Adrenal gland (tissue), 5 donors: ENCODE measurements around the gene AKT1S1.

Source experiments
- CTCF ChIP-seq, 6 experiments: fragments of 450-650 bp in 4 of 6; fragments of 200-600 bp in 2 of 6; sonication (generic) in 1 of 6; IDR thresholded peaks; 1 replicate in 5 of 6; 2 replicates in 1 of 6; pipeline versions ENCODE4 v1.5.1 to v1.8.0; 2016 to 2021; ENCODE audit warnings: antibody characterized with exemption in 6 of 6, mild to moderate bottlenecking in 2 of 6, moderate library complexity in 1 of 6
- POLR2A ChIP-seq, 2 donors: fragments of 450-650 bp; IDR thresholded peaks; one replicate each; pipeline ENCODE4 v1.6.1; 2017; ENCODE audit warnings: antibody characterized with exemption in 2 of 2, mild to moderate bottlenecking in 2 of 2, moderate library complexity in 1 of 2
- donor health status: DM: no; HTN: no; CAD: no.

- TF ChIP-seq CTCF (IDR thresholded peaks at IDR 0.05) (no peak), POLR2A (IDR thresholded peaks at IDR 0.05) (no peak)
Observed at GRCh38 chr19:49861541-49862378, 15.4 kb downstream of the AKT1S1 start.
